Measurements from ENCODE around the gene P2RY14.

The P2RY14 gene

DNA sequence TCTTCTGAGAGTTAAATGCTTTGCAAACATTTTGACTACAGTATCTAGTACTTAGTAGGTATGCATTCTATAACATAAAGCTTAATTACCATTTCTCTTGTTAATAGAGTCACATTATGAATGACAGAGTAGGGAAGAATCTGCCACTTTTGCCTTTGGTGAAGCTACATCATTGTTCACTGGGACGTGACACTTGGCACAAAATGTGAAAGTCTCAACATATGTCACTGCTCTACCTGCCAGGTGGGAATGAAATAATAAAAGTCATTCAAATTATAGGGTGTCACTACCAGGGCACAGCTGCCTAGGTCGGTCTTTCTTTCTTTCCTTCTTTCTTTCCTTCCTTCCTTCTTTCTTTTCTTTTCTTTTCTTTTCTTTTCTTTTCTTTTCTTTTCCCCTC lies 20.7 kb upstream of the P2RY14 start (continued):
- TF ChIP-seq, protein P1, sequence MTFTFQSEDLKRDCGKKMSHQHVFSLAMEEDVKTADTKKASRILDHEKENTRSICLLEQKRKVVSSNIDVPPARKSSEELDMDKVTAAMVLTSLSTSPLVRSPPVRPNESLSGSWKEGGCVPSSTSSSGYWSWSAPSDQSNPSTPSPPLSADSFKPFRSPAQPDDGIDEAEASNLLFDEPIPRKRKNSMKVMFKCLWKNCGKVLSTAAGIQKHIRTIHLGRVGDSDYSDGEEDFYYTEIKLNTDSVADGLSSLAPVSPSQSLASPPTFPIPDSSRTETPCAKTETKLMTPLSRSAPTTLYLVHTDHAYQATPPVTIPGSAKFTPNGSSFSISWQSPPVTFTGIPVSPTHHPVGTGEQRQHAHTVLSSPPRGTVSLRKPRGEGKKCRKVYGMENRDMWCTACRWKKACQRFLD (tag by site-specific recombination; IDR thresholded peaks at IDR 0.05), result no peak

- Histone ChIP-seq H3K4me3 (ENCODE audit: low read depth, low read length) (no peak overlapping the region), H3K27ac (ENCODE audit: extremely low read depth, low read depth, low read length) (no peak overlapping the region), H3K4me1 (ENCODE audit: control insufficient read depth, insufficient read depth, low read length) (no peaks in the 10 kb centered on the region), H3K9me3 (ENCODE audit: control insufficient read depth, insufficient read depth, low read depth, low read length) (no peaks in the 10 kb centered on the region), H3K36me3 (ENCODE audit: control insufficient read depth in 2 of 2, insufficient read depth in 1 of 2, low read length in 2 of 2) (no peaks in the 10 kb centered on the region)
- ChIA-PET POLR2A (no interaction called here), CTCF (no interaction called here)
- TF ChIP-seq OSR2 (tag by site-specific recombination; IDR thresholded peaks at IDR 0.05) (no peak), EGR2 (tag by site-specific recombination; IDR thresholded peaks at IDR 0.05; ENCODE audit: low read depth) (no peak), KLF16 (tag by site-specific recombination; IDR thresholded peaks at IDR 0.05) (no peak), ZXDB (tag by site-specific recombination; IDR thresholded peaks at IDR 0.05) (no peak), ZNF394 (tag by site-specific recombination; IDR thresholded peaks at IDR 0.05; ENCODE audit: borderline replicate concordance) (no peak), ZNF157 (tag by site-specific recombination; IDR thresholded peaks at IDR 0.05) (no peak), ZNF843 (tag by site-specific recombination; IDR thresholded peaks at IDR 0.05) (no peak), ZNF747 (tag by site-specific recombination; IDR thresholded peaks at IDR 0.05) (no peak), ZNF529 (tag by site-specific recombination; IDR thresholded peaks at IDR 0.05; ENCODE audit: insufficient replicate concordance) (no peak), ZNF776 (tag by site-specific recombination; IDR thresholded peaks at IDR 0.05; ENCODE audit: borderline replicate concordance) (no peak), PRDM1 (tag by site-specific recombination; IDR thresholded peaks at IDR 0.05) (no peak), ZNF37A (tag by site-specific recombination; IDR thresholded peaks at IDR 0.05) (no peak), ZNF585B (tag by site-specific recombination; IDR thresholded peaks at IDR 0.05) (no peak), ZNF423 (tag by site-specific recombination; IDR thresholded peaks at IDR 0.05) (no peak), MYNN (tag by site-specific recombination; IDR thresholded peaks at IDR 0.05; ENCODE audit: borderline replicate concordance) (no peak)
- TF ChIP-seq, protein P2, sequence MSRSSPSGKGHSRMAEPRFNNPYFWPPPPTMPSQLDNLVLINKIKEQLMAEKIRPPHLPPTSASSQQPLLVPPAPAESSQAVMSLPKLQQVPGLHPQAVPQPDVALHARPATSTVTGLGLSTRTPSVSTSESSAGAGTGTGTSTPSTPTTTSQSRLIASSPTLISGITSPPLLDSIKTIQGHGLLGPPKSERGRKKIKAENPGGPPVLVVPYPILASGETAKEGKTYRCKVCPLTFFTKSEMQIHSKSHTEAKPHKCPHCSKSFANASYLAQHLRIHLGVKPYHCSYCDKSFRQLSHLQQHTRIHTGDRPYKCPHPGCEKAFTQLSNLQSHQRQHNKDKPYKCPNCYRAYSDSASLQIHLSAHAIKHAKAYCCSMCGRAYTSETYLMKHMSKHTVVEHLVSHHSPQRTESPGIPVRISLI (tag by site-specific recombination; IDR thresholded peaks at IDR 0.05), result no peak
- TF ChIP-seq, protein P3, sequence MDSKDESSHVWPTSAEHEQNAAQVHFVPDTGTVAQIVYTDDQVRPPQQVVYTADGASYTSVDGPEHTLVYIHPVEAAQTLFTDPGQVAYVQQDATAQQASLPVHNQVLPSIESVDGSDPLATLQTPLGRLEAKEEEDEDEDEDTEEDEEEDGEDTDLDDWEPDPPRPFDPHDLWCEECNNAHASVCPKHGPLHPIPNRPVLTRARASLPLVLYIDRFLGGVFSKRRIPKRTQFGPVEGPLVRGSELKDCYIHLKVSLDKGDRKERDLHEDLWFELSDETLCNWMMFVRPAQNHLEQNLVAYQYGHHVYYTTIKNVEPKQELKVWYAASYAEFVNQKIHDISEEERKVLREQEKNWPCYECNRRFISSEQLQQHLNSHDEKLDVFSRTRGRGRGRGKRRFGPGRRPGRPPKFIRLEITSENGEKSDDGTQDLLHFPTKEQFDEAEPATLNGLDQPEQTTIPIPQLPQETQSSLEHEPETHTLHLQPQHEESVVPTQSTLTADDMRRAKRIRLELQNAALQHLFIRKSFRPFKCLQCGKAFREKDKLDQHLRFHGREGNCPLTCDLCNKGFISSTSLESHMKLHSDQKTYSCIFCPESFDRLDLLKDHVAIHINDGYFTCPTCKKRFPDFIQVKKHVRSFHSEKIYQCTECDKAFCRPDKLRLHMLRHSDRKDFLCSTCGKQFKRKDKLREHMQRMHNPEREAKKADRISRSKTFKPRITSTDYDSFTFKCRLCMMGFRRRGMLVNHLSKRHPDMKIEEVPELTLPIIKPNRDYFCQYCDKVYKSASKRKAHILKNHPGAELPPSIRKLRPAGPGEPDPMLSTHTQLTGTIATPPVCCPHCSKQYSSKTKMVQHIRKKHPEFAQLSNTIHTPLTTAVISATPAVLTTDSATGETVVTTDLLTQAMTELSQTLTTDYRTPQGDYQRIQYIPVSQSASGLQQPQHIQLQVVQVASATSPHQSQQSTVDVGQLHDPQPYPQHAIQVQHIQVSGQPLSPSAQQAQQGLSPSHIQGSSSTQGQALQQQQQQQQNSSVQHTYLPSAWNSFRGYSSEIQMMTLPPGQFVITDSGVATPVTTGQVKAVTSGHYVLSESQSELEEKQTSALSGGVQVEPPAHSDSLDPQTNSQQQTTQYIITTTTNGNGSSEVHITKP (tag by site-specific recombination; IDR thresholded peaks at IDR 0.05), result no peak
Measured at GRCh38 chr3:151297429-151297828, 19.1 kb upstream of the P2RY14 start.

DNA sequence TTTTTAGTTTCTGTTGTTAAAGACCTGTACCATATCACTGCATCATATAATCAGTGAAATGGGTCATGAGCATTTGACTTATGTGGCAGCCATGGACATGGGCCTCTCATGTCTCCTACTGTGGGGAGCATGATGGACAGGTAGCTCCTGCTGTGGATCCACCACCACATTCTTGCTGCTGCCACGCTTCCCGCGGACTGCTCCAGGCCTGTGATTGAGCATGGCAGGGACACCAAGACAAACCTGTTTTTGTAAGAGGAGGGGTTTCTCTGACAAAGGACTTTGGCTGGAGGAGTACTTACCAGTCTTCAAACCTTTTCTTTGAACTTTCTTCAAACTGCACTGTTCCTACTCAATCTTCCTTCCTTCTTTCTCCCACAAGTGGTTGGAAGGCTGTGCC lies 17.9 kb upstream of the P2RY14 start:
- ChIA-PET CTCF (no interaction called here), POLR2A (no interaction called here)
- no peaks in the 10 kb centered on the region for H3K4me1 ChIP-seq (ENCODE audit: control insufficient read depth, insufficient read depth, low read length)
- H3K9me3 ChIP-seq (ENCODE audit: control insufficient read depth, insufficient read depth, low read depth, low read length), result no peaks in the 10 kb centered on the region
- no peak overlapping the region for H3K4me3 ChIP-seq (ENCODE audit: low read depth, low read length)
- H3K36me3 ChIP-seq (ENCODE audit: control insufficient read depth in 2 of 2, insufficient read depth in 1 of 2, low read length in 2 of 2), result no peaks in the 10 kb centered on the region
- no peak overlapping the region for H3K27ac ChIP-seq (ENCODE audit: extremely low read depth, low read depth, low read length)
- no peak for TF ChIP-seq ZNF747 (tag by site-specific recombination; IDR thresholded peaks at IDR 0.05)
- no peak for TF ChIP-seq GLI2 (tag by site-specific recombination; IDR thresholded peaks at IDR 0.05; ENCODE audit: borderline replicate concordance, low read depth)
- TF ChIP-seq, protein P4, sequence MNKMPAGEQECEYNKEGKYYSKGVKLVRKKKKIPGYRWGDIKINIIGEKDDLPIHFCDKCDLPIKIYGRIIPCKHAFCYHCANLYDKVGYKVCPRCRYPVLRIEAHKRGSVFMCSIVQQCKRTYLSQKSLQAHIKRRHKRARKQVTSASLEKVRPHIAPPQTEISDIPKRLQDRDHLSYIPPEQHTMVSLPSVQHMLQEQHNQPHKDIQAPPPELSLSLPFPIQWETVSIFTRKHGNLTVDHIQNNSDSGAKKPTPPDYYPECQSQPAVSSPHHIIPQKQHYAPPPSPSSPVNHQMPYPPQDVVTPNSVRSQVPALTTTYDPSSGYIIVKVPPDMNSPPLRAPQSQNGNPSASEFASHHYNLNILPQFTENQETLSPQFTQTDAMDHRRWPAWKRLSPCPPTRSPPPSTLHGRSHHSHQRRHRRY (tag by site-specific recombination; IDR thresholded peaks at IDR 0.05), result no peak
- TF ChIP-seq ZNF561 (tag by site-specific recombination; IDR thresholded peaks at IDR 0.05; ENCODE audit: borderline replicate concordance), result no peak
- TF ChIP-seq ZNF174 (tag by site-specific recombination; IDR thresholded peaks at IDR 0.05), result no peak
- TF ChIP-seq HIC1 (tag by site-specific recombination; IDR thresholded peaks at IDR 0.05), result no peak
- TF ChIP-seq ZNF132 (tag by site-specific recombination; IDR thresholded peaks at IDR 0.05; ENCODE audit: borderline replicate concordance), result no peak
